ENCODE results near the gene BOLL. TPM values are rescaled to one million over a fixed set of nuclear protein-coding genes. Genes with fewer than 3 reads are reported as not detected.

Gene BOLL
- polyA plus RNA-seq, 1 donor from 2014 or later, result not detected

DNA sequence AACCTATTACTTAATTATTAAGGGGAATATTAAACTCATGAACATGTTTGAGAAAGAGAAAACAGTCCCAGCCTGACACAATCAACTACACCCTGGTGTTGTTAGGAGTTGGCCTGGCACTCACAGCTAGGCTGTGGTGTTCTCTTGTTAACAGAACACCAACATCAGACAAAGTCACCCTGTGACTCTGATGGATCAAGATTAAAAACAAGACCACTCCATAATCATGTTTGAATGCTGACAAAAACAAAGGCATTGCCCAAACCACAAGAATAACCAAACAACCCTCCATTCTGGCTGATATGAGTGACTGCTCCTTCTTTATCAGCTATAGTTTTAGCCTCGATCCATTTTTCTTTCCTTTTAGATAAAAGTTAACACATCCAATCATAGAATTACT lies 3.0 kb downstream of the BOLL start:
- no peak overlapping the region for H3K4me2 ChIP-seq (ENCODE audit: low read length)
- peaks cover 8% of the 10 kb centered on the region for H3K27me3 ChIP-seq (ENCODE audit: insufficient read depth, low read depth, low read length)
- no peak overlapping the region for H2AFZ ChIP-seq (ENCODE audit: low read depth, low read length)
- no peaks in the 10 kb centered on the region for H4K20me1 ChIP-seq (ENCODE audit: insufficient read depth)
- no peaks in the 10 kb centered on the region for H3F3A ChIP-seq (ENCODE audit: insufficient read depth, low read length, poor library complexity, severe bottlenecking)
- H3K9ac ChIP-seq (ENCODE audit: low read length), result no peak overlapping the region
- no peak overlapping the region for H3K4me3 ChIP-seq (ENCODE audit: low read length)
- no peaks in the 10 kb centered on the region for H3K9me3 ChIP-seq (ENCODE audit: low read length)
- H3K36me3 ChIP-seq (ENCODE audit: insufficient read depth, low read length), result no peaks in the 10 kb centered on the region
- H3K27ac ChIP-seq (ENCODE audit: low read length), result no peak overlapping the region
- H3K79me2 ChIP-seq (replicated peaks; ENCODE audit: insufficient read depth, low read length), result no peaks in the 10 kb centered on the region
- TF ChIP-seq, protein P1, sequence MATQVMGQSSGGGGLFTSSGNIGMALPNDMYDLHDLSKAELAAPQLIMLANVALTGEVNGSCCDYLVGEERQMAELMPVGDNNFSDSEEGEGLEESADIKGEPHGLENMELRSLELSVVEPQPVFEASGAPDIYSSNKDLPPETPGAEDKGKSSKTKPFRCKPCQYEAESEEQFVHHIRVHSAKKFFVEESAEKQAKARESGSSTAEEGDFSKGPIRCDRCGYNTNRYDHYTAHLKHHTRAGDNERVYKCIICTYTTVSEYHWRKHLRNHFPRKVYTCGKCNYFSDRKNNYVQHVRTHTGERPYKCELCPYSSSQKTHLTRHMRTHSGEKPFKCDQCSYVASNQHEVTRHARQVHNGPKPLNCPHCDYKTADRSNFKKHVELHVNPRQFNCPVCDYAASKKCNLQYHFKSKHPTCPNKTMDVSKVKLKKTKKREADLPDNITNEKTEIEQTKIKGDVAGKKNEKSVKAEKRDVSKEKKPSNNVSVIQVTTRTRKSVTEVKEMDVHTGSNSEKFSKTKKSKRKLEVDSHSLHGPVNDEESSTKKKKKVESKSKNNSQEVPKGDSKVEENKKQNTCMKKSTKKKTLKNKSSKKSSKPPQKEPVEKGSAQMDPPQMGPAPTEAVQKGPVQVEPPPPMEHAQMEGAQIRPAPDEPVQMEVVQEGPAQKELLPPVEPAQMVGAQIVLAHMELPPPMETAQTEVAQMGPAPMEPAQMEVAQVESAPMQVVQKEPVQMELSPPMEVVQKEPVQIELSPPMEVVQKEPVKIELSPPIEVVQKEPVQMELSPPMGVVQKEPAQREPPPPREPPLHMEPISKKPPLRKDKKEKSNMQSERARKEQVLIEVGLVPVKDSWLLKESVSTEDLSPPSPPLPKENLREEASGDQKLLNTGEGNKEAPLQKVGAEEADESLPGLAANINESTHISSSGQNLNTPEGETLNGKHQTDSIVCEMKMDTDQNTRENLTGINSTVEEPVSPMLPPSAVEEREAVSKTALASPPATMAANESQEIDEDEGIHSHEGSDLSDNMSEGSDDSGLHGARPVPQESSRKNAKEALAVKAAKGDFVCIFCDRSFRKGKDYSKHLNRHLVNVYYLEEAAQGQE (IDR thresholded peaks at IDR 0.05; ENCODE audit: borderline replicate concordance), result no peak
- TF ChIP-seq POLR2AphosphoS5 (IDR thresholded peaks at IDR 0.05) (no peak), EP300 (conservative IDR thresholded peaks at IDR 0.05; ENCODE audit: poor library complexity, severe bottlenecking) (no peak), SMC3 (conservative IDR thresholded peaks at IDR 0.05; ENCODE audit: poor library complexity) (no peak), EZH2 (IDR thresholded peaks at IDR 0.05; ENCODE audit: borderline replicate concordance, insufficient read depth, low read length, poor library complexity, severe bottlenecking) (no peak), TAF1 (IDR thresholded peaks at IDR 0.05; ENCODE audit: low read depth) (no peak), RAD21 (conservative IDR thresholded peaks at IDR 0.05) (no peak), MXI1 (conservative IDR thresholded peaks at IDR 0.05; ENCODE audit: poor library complexity, severe bottlenecking) (no peak)
- TF ChIP-seq, protein P2, sequence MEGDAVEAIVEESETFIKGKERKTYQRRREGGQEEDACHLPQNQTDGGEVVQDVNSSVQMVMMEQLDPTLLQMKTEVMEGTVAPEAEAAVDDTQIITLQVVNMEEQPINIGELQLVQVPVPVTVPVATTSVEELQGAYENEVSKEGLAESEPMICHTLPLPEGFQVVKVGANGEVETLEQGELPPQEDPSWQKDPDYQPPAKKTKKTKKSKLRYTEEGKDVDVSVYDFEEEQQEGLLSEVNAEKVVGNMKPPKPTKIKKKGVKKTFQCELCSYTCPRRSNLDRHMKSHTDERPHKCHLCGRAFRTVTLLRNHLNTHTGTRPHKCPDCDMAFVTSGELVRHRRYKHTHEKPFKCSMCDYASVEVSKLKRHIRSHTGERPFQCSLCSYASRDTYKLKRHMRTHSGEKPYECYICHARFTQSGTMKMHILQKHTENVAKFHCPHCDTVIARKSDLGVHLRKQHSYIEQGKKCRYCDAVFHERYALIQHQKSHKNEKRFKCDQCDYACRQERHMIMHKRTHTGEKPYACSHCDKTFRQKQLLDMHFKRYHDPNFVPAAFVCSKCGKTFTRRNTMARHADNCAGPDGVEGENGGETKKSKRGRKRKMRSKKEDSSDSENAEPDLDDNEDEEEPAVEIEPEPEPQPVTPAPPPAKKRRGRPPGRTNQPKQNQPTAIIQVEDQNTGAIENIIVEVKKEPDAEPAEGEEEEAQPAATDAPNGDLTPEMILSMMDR (IDR thresholded peaks at IDR 0.05; ENCODE audit: poor library complexity, severe bottlenecking), result no peak
- H3K9me2 ChIP-seq (ENCODE audit: insufficient read depth, low read length), result no peaks in the 10 kb centered on the region

DNA sequence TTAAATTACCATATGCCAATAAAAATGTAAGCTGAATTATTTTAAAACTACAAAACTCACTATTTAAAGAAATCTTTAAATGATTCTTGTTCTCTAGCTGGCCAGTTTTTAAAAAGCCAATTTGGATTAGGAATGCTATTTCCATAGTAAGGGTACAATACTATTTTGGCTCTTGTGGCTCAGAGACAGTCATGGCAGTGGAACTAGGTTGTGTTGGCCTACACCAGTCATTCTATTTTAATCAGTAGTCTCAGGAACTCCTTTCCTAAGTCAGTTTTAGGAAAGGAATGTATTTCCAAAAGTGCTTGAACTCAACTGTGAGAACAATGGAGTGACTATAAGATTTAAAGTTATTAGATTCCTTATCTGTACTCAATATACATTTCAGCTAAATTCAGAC lies 5.9 kb downstream of the BOLL start:
- Histone ChIP-seq H2AFZ (ENCODE audit: low read depth, low read length) (no peak overlapping the region), H3K79me2 (replicated peaks; ENCODE audit: insufficient read depth, low read length) (no peaks in the 10 kb centered on the region), H3K4me2 (ENCODE audit: low read length) (no peak overlapping the region), H3K9me3 (ENCODE audit: low read length) (no peaks in the 10 kb centered on the region), H3K4me3 (ENCODE audit: low read length) (no peak overlapping the region), H3K9ac (ENCODE audit: low read length) (no peak overlapping the region), H4K20me1 (ENCODE audit: insufficient read depth) (no peaks in the 10 kb centered on the region), H3K9me2 (ENCODE audit: insufficient read depth, low read length) (no peaks in the 10 kb centered on the region), H3K27ac (ENCODE audit: low read length) (no peak overlapping the region), H3K27me3 (ENCODE audit: insufficient read depth, low read depth, low read length) (no peaks in the 10 kb centered on the region), H3K36me3 (ENCODE audit: insufficient read depth, low read length) (no peaks in the 10 kb centered on the region), H3F3A (ENCODE audit: insufficient read depth, low read length, poor library complexity, severe bottlenecking) (no peaks in the 10 kb centered on the region)
- TF ChIP-seq MXI1 (conservative IDR thresholded peaks at IDR 0.05; ENCODE audit: poor library complexity, severe bottlenecking) (no peak), RAD21 (conservative IDR thresholded peaks at IDR 0.05) (no peak), POLR2AphosphoS5 (IDR thresholded peaks at IDR 0.05) (no peak), EP300 (conservative IDR thresholded peaks at IDR 0.05; ENCODE audit: poor library complexity, severe bottlenecking) (no peak), TAF1 (IDR thresholded peaks at IDR 0.05; ENCODE audit: low read depth) (no peak), EZH2 (IDR thresholded peaks at IDR 0.05; ENCODE audit: borderline replicate concordance, insufficient read depth, low read length, poor library complexity, severe bottlenecking) (no peak), SMC3 (conservative IDR thresholded peaks at IDR 0.05; ENCODE audit: poor library complexity) (no peak)
- TF ChIP-seq, protein P1 (IDR thresholded peaks at IDR 0.05; ENCODE audit: borderline replicate concordance), result no peak
- TF ChIP-seq, protein P2 (IDR thresholded peaks at IDR 0.05; ENCODE audit: poor library complexity, severe bottlenecking), result no peak
